ENCODE data around the gene SMYD3.

Gene SMYD3

GRCh38 chr1:245805532-245805931 is 701.5 kb downstream of the SMYD3 start:
- no peaks in the 10 kb centered on the region for H3K27me3 ChIP-seq
- no peak for DNase-seq
- TF ChIP-seq, protein P1, sequence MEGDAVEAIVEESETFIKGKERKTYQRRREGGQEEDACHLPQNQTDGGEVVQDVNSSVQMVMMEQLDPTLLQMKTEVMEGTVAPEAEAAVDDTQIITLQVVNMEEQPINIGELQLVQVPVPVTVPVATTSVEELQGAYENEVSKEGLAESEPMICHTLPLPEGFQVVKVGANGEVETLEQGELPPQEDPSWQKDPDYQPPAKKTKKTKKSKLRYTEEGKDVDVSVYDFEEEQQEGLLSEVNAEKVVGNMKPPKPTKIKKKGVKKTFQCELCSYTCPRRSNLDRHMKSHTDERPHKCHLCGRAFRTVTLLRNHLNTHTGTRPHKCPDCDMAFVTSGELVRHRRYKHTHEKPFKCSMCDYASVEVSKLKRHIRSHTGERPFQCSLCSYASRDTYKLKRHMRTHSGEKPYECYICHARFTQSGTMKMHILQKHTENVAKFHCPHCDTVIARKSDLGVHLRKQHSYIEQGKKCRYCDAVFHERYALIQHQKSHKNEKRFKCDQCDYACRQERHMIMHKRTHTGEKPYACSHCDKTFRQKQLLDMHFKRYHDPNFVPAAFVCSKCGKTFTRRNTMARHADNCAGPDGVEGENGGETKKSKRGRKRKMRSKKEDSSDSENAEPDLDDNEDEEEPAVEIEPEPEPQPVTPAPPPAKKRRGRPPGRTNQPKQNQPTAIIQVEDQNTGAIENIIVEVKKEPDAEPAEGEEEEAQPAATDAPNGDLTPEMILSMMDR (IDR thresholded peaks at IDR 0.05; ENCODE audit: low read depth, low read length): no peak
- peaks cover 21% of the 10 kb centered on the region for H3K4me1 ChIP-seq
- H3K36me3 ChIP-seq: peaks cover 5% of the 10 kb centered on the region
- H3K4me3 ChIP-seq (ENCODE audit: low read depth, low read length): no peak overlapping the region
- H3K9me3 ChIP-seq: no peaks in the 10 kb centered on the region

GRCh38 chr1:245804696-245805095 is 702.4 kb downstream of the SMYD3 start:
- Histone ChIP-seq H3K9me3 (no peaks in the 10 kb centered on the region), H3K4me3 (ENCODE audit: low read depth, low read length) (no peak overlapping the region), H3K36me3 (peaks cover 5% of the 10 kb centered on the region), H3K27me3 (no peaks in the 10 kb centered on the region), H3K4me1 (peaks cover 14% of the 10 kb centered on the region)
- no peak for DNase-seq
- TF ChIP-seq, protein P1 (IDR thresholded peaks at IDR 0.05; ENCODE audit: low read depth, low read length): no peak

DNA sequence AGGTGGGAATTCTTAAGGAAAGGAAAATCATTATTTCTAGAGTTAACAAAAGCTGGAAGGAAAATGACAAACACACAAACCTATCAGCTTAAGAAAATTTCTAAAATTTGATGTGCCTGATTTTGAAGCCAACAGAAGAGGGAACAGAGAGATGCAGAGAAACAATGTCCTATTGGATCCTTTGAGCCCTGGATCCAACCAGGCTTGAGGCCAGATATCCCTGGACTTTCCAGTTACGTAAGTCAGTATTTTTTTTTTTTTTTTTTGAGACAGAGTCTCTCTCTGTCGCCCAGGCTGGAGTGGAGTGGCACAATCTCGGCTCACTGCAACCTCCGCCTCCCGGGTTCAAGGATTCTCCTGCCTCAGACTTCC is 703.4 kb downstream of the SMYD3 start:
- DNase-seq: no peak
- Histone ChIP-seq H3K4me1 (peaks cover 14% of the 10 kb centered on the region), H3K27me3 (no peaks in the 10 kb centered on the region), H3K4me3 (ENCODE audit: low read depth, low read length) (no peak overlapping the region), H3K9me3 (no peaks in the 10 kb centered on the region), H3K36me3 (peaks cover 5% of the 10 kb centered on the region; the same call in 1 of the 2 replicates)
- TF ChIP-seq, protein P1 (IDR thresholded peaks at IDR 0.05; ENCODE audit: low read depth, low read length): no peak

- no peak for DNase-seq
- Histone ChIP-seq H3K4me1 (peaks cover 12% of the 10 kb centered on the region), H3K4me3 (ENCODE audit: low read depth, low read length) (no peak overlapping the region), H3K27me3 (no peaks in the 10 kb centered on the region), H3K36me3 (peaks cover 5% of the 10 kb centered on the region; the same call in 1 of the 2 replicates), H3K9me3 (no peaks in the 10 kb centered on the region)
- TF ChIP-seq, protein P1 (IDR thresholded peaks at IDR 0.05; ENCODE audit: low read depth, low read length): no peak
Observed at GRCh38 chr1:245802941-245803665, 704.0 kb downstream of the SMYD3 start.

DNA sequence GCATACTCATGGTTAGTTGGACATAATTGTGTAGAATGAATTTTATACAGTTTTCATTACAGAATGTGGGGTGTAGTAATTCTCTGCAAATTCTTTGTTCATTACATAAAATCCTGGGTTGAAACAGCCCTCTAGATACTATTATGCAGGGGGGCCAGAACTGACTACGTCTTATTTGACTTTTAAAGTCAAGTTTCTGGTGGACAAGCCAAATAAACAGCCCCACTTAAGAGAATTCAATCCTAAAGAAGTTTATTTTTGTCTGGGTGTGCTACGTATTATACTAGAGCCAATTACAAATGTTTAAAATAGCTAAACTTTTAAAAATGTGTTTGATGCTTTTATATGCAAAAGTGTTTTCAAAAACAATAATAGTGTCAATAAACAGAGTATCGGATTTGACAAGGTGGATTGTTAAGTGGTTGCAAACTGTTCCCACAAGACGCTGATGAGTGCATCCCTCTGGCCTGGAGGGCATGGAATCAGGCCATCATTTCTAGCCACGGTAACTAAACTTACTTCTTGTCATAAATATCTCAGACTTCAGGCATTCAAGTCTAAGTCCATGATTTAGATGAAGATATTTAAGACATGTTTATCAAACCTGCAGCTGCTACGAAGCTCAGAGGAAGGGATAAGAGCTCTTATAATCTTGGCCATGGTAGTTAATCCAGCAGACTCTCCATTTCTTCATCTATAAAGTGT is 706.0 kb downstream of the SMYD3 start:
- H3K4me1 ChIP-seq: peaks cover 9% of the 10 kb centered on the region
- TF ChIP-seq, protein P1 (IDR thresholded peaks at IDR 0.05; ENCODE audit: low read depth, low read length): no peak

DNA sequence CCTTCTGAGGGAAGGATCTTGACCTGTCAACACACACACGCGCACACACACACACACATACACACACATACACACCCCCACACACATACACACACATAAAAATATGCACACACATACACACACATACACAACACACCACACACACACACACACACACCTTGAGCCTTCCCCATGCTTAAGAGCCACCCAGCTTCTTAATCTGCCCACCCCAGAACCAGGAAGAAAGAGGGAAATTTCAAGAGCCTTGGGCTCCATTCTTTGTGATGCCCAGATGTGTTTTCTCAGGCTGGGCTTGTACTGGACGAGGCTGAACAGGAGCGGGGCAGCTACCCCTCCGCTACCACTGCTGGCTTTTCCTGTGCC is 708.7 kb downstream of the SMYD3 start:
- H3K4me3 ChIP-seq (ENCODE audit: low read depth, low read length): no peak overlapping the region
- no peaks in the 10 kb centered on the region; the same call in 1 of the 2 replicates for H3K36me3 ChIP-seq
- H3K4me1 ChIP-seq: peaks cover 15% of the 10 kb centered on the region
- no peaks in the 10 kb centered on the region for H3K27me3 ChIP-seq
- TF ChIP-seq, protein P1 (IDR thresholded peaks at IDR 0.05; ENCODE audit: low read depth, low read length): no peak
- no peaks in the 10 kb centered on the region for H3K9me3 ChIP-seq
- DNase-seq: no peak

More for the DNA sequence above, 706.0 kb downstream of the SMYD3 start:
- Histone ChIP-seq H3K4me3 (ENCODE audit: low read depth, low read length) (no peak overlapping the region), H3K36me3 (peaks cover 5% of the 10 kb centered on the region; the same call in 1 of the 2 replicates), H3K9me3 (no peaks in the 10 kb centered on the region), H3K27me3 (no peaks in the 10 kb centered on the region)
- no peak for DNase-seq
